ENCODE results near the gene LCOR. TPM values are rescaled to one million over a fixed set of nuclear protein-coding genes. Genes with fewer than 3 reads are reported as not detected.

Gene LCOR
- total RNA-seq, 4 donors from 2014 or later: 7.7 to 2,027 (median 132) TPM

DNA sequence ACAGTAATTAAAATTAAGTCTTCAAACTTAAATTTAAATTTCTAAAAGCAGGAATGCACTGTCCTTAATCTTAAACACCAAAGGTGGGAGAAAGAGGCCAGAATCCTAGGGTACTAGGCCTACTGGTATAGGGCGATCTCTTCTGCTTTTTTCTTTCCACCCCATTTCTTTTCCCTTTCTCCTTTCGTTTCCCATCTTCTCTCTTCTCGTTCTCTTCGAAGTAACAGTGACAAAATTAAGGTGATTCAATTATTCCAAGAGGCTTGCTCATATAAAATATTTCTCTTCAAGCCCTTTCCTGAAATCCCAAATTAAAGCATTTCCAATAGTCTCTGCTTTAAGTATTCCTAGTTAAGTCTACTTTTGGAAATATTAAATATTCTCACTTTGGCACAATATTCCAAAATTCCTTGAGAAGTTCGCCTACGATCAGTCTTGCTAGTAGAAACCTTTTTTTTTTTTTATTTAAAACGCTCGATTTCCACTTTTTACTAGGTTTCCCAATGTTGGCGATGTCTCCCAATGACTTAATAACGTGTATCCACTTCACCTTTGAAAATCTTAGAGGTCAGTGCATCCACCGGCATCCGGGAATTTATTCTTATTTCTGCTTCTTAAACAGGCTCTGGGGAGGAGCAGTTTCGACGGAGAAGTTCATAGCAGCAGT, 765 bp upstream of the LCOR start:
- Histone ChIP-seq H3K27me3 (no peaks in the 10 kb centered on the region), H3K27ac (peak overlapping the region; percentile 99), H3K9me3 (no peaks in the 10 kb centered on the region), H3K4me3 (peak overlapping the region; percentile 72 to 73), H3K4me1 (peaks cover 0 to 5% of the 10 kb centered on the region in 2 donors), H3K36me3 (no peaks in the 10 kb centered on the region)
- no peak for TF ChIP-seq POLR2A (IDR thresholded peaks at IDR 0.05)
- TF ChIP-seq, protein P1, sequence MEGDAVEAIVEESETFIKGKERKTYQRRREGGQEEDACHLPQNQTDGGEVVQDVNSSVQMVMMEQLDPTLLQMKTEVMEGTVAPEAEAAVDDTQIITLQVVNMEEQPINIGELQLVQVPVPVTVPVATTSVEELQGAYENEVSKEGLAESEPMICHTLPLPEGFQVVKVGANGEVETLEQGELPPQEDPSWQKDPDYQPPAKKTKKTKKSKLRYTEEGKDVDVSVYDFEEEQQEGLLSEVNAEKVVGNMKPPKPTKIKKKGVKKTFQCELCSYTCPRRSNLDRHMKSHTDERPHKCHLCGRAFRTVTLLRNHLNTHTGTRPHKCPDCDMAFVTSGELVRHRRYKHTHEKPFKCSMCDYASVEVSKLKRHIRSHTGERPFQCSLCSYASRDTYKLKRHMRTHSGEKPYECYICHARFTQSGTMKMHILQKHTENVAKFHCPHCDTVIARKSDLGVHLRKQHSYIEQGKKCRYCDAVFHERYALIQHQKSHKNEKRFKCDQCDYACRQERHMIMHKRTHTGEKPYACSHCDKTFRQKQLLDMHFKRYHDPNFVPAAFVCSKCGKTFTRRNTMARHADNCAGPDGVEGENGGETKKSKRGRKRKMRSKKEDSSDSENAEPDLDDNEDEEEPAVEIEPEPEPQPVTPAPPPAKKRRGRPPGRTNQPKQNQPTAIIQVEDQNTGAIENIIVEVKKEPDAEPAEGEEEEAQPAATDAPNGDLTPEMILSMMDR (IDR thresholded peaks at IDR 0.05): no peak
- no peak for DNase-seq
- intact Hi-C loops (cut with DNase I; ENCODE audit: low total_unique reads): loop anchor here (10.0 kb wide), 1 partner anchor 457 kb away; no protein-coding TSS in a partner anchor

DNA sequence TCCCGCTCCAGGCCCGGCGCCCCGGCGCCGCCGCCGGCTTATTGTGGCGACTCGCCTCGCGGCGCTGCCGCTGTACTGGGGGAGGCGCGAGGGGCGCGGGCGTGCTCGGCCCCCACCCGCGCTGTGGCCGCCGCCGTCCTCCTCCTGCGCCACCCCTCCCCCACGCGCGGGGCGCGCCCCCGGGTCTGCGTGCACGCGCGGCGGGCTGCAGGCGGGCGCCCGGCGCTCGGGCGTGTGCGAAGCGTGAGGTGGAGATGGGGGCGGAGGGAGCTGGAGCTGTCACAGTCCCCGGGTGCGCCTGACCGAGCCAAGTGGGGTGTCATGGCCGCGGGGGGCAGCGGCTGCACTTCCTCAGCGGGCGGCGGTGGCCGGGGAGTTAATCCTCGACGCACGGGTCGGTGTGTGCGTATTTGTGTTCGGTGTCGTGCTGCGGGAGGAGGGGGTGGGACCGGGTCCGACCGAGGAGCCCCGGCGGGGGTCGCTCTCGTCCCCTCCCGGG, 672 bp downstream of the LCOR start:
- Histone ChIP-seq H3K27me3 (no peaks in the 10 kb centered on the region), H3K9me3 (no peaks in the 10 kb centered on the region), H3K4me1 (peaks cover 0 to 5% of the 10 kb centered on the region in 2 donors), H3K4me3 (peak overlapping the region; percentile 73 to 89), H3K36me3 (no peaks in the 10 kb centered on the region), H3K27ac (peak overlapping the region; percentile 99)
- TF ChIP-seq, protein P1 (IDR thresholded peaks at IDR 0.05): no peak
- peak in 1 of 2 donors; percentile 38 for TF ChIP-seq POLR2A (IDR thresholded peaks at IDR 0.05)
- intact Hi-C loops (cut with DNase I; ENCODE audit: low total_unique reads): loop anchor here (10.0 kb wide), 1 partner anchor 458 kb away; no protein-coding TSS in a partner anchor
- peak; percentile 73 to 84 for DNase-seq

DNA sequence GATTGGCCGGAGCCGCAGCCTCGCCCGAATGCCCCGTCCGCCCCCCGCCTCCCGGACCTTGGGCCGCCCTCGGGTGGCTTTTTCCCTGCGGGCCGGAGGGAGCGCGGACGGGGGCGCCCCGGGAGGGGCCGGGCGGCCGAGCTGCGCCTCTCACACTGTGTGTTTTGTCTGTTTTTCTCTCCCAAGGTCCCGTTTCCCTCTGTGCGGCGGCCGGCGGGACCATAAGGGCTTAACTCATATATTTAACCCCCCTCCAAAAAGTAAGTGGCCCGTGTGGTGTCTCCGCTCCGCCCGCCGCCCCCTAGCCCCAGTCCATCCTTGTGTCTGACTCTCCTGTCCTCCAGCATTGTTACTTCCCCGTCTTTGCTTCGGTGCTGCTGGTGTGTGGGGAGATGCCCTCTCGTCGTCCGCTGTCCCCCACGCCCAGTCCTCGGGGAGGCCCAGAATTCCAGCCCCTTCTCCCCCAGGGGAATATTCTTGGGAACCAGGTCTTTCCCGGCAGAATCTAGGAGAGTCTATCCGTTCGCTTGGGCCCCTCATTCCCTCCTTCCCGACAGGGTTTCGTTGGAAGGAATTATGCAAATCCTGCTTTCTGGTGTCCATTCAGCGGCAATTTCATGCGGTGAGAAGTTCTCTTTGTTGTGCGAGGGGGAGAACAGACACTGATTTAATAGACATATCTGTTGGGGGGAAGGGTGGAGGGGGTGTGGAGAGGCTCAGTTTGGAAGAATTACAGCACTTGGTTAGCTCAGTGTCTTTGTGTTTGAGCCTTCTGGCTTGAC, 1.3 kb downstream of the LCOR start:
- Histone ChIP-seq H3K4me3 (peak overlapping the region; percentile 73 to 89), H3K27ac (peak overlapping the region; percentile 99), H3K9me3 (no peaks in the 10 kb centered on the region), H3K4me1 (peaks cover 0 to 5% of the 10 kb centered on the region in 2 donors), H3K36me3 (no peaks in the 10 kb centered on the region), H3K27me3 (no peaks in the 10 kb centered on the region)
- DNase-seq: peak; percentile 20 to 25
- TF ChIP-seq POLR2A (IDR thresholded peaks at IDR 0.05): no peak
- TF ChIP-seq, protein P1 (IDR thresholded peaks at IDR 0.05): no peak
- intact Hi-C loops (cut with DNase I; ENCODE audit: low total_unique reads): loop anchor here (10.0 kb wide), 1 partner anchor 459 kb away; no protein-coding TSS in a partner anchor

DNA sequence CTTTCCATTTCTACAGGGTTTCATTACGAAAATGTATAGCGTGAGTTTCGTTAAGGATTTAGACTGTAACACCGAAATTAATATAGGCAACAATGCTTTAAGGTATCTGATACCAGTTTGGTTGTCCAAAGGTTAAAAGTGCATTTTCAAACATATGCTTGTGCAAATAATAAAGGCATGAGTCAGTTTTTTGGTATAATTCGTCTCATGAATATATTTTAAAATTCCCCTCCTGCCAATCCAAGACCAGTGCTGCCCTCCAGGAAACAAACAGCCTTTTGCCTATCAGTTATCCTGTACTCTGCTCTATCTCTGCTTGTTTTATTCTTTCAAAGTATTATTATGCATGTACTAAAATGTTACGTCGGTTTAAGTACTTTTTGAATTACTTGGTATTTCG, 2.0 kb downstream of the LCOR start:
- Histone ChIP-seq H3K36me3 (no peaks in the 10 kb centered on the region), H3K9me3 (no peaks in the 10 kb centered on the region), H3K4me1 (peaks cover 0 to 5% of the 10 kb centered on the region in 2 donors), H3K27me3 (no peaks in the 10 kb centered on the region), H3K27ac (peak overlapping the region; percentile 99), H3K4me3 (peak overlapping the region; percentile 73 to 89)
- intact Hi-C loops (cut with DNase I; ENCODE audit: low total_unique reads): loop anchor here (10.0 kb wide), 1 partner anchor 459 kb away; no protein-coding TSS in a partner anchor
- no peak for TF ChIP-seq POLR2A (IDR thresholded peaks at IDR 0.05)
- TF ChIP-seq, protein P1 (IDR thresholded peaks at IDR 0.05): no peak
- no peak for DNase-seq
